Gastroesophageal sphincter (tissue), 3 donors: ENCODE measurements around the gene PIP5KL1.
A peak's percentile ranks its signal among the peaks of the same experiment; 100 is the strongest.

Source experiments
- CTCF ChIP-seq, 4 experiments: fragments of 200-600 bp in 2 of 4; fragments of 450-650 bp in 2 of 4; sonication (generic) in 1 of 4; IDR thresholded peaks; one replicate each; pipeline ENCODE4 v1.5.1; 2017 to 2019; ENCODE audit warnings: antibody characterized with exemption in 4 of 4, mild to moderate bottlenecking in 2 of 4, moderate library complexity in 2 of 4
- EP300 ChIP-seq: sonication (generic); formaldehyde crosslinking; IDR thresholded peaks from one replicate; pipeline ENCODE4 v1.6.1; 2017; ENCODE audit warnings: antibody characterized with exemption, mild to moderate bottlenecking
- POLR2A ChIP-seq, 2 donors: fragments of 450-650 bp; IDR thresholded peaks; one replicate each; pipeline ENCODE4 v1.6.1; 2017; ENCODE audit warnings: antibody characterized with exemption in 2 of 2, mild to moderate bottlenecking in 2 of 2, moderate library complexity in 1 of 2
- POLR2AphosphoS5 ChIP-seq: sonication (generic); formaldehyde crosslinking; IDR thresholded peaks from one replicate; pipeline ENCODE4 v1.6.1; 2017; ENCODE audit warnings: antibody characterized with exemption

- no peak for TF ChIP-seq POLR2AphosphoS5
- TF ChIP-seq EP300 = no peak
- TF ChIP-seq POLR2A (IDR thresholded peaks at IDR 0.05) = no peak
- TF ChIP-seq CTCF (IDR thresholded peaks at IDR 0.05) = peak in 1 of 4 experiments; percentile 21
These were observed 32.4 kb upstream of the PIP5KL1 start for GRCh38 chr9:127963041-127963358.
